ENCODE data around the gene APOA4.

- TF ChIP-seq CTCF (IDR thresholded peaks at IDR 0.05) (no peak), EZH2 (IDR thresholded peaks at IDR 0.05; ENCODE audit: borderline replicate concordance, insufficient read depth, low read depth, low read length, poor library complexity, severe bottlenecking) (no peak)
Observed at GRCh38 chr11:116840746-116841296, 17.7 kb upstream of the APOA4 start.
